ENCODE data around the gene BRD1.

GRCh38 chr22:49736538-49736937 is 91.1 kb downstream of the BRD1 start:
- TF ChIP-seq CTCF (IDR thresholded peaks at IDR 0.05): no peak
- TF ChIP-seq POLR2A (IDR thresholded peaks at IDR 0.05): no peak

Data from uterus (tissue), 2 donors.